ENCODE measurements around the gene FNTB.

- no peak for TF ChIP-seq CTCF (IDR thresholded peaks at IDR 0.05)
- TF ChIP-seq POLR2A (IDR thresholded peaks at IDR 0.05) = no peak
- no peak for TF ChIP-seq POLR2AphosphoS5 (IDR thresholded peaks at IDR 0.05)
Observed at GRCh38 chr14:64953310-64953654, 33.4 kb upstream of the FNTB start.
